HCT116 (cell line): Measurements from ENCODE around the gene KDM5C. TPM values are rescaled to one million over a fixed set of nuclear protein-coding genes. Genes with fewer than 3 reads are reported as not detected.

Experiments used
- ATAC-seq: fragments of 200-7000 bp; cut with Tn5 transposase; 2 replicates; pipeline ENCODE4 v1.9.1; 2020; ENCODE audit warnings: mild to moderate bottlenecking, moderate library complexity
- BruUV-seq: library from RNA; stranded (reverse); fragments of 400-500 nt; replicated peaks from 2 replicates; lab custom pipeline; 2021; lab: Mats Ljungman, UMichigan
- CTCF ChIA-PET: fragments of 300-600 bp; sonication (Branson Sonifier 250); formaldehyde crosslinking; loops from one replicate; lab custom pipeline; 2021; ENCODE audit warnings: antibody characterized with exemption; lab: Charles Lee
- POLR2A ChIA-PET: fragments of 300-600, 350-600 bp; sonication (Branson Sonifier 250); formaldehyde crosslinking; loops from one replicate; lab custom pipeline; 2021; ENCODE audit warnings: antibody characterized with exemption; lab: Charles Lee
- RAD21 ChIA-PET, 2 experiments: fragments of 300-600 bp; sonication (Branson Sonifier 250); formaldehyde crosslinking; loops; one replicate each; lab custom pipeline; 2023; ENCODE audit warnings: low total read pairs in 2 of 2; ENCODE audit not compliant: uncharacterized antibody in 2 of 2, unreplicated experiment in 2 of 2, low non-redundant PET in 1 of 2; lab: Charles Lee
- DNase-seq: peaks from one replicate; pipeline ENCODE4 v3.0.0-alpha.2; 2010; ENCODE audit warnings: low read depth, low spot score
- H2AFZ ChIP-seq: fragments of 200-600 bp; shearing (Covaris generic), sonication (generic); 2 replicates; pipeline ENCODE4 v1.6.1; 2017; ENCODE audit warnings: low read depth, mixed run types, mixed read lengths, antibody characterized with exemption, low read length; ENCODE audit not compliant: poor library complexity, severe bottlenecking
- H3K27ac ChIP-seq: 2 replicates; pipeline ENCODE4 v1.5.1; 2012; ENCODE audit warnings: low read depth, low read length
- H3K27me3 ChIP-seq: fragments of 200-600 bp; sonication (generic); 2 replicates; pipeline ENCODE4 v1.6.1; 2016; ENCODE audit warnings: mixed run types, low read length, mixed read lengths; ENCODE audit not compliant: insufficient read depth
- H3K36me3 ChIP-seq, 2 experiments: fragments of 200-500 bp in 1 of 2; fragments of 200-600 bp in 1 of 2; sonication (Bioruptor generic) in 1 of 2; sonication (generic) in 1 of 2; 2 replicates each; pipeline versions ENCODE4 v1.5.1 to v1.6.1; 2014 to 2016; ENCODE audit warnings: low read length in 2 of 2, inconsistent platforms in 1 of 2, mixed read lengths in 1 of 2, mixed run types in 1 of 2; ENCODE audit not compliant: insufficient read depth in 2 of 2, control insufficient read depth in 1 of 2
- H3K4me1 ChIP-seq, 2 experiments: fragments of 200-600 bp in 1 of 2; sonication (generic) in 1 of 2; 2 replicates each; pipeline versions ENCODE4 v1.5.1 to v1.6.1; 2012 to 2017; ENCODE audit warnings: low read length in 2 of 2, inconsistent platforms in 1 of 2, mild to moderate bottlenecking in 1 of 2, mixed read lengths in 1 of 2, mixed run types in 1 of 2, moderate library complexity in 1 of 2; ENCODE audit not compliant: insufficient read depth in 2 of 2, control insufficient read depth in 1 of 2
- H3K4me2 ChIP-seq: fragments of 200-600 bp; sonication (generic); 2 replicates; pipeline ENCODE4 v1.6.1; 2017; ENCODE audit warnings: mixed run types, low read length, mixed read lengths
- H3K4me3 ChIP-seq, 2 experiments: fragments of 200-600 bp in 1 of 2; sonication (generic) in 1 of 2; replicated peaks in 1 of 2; 2 replicates each; pipeline ENCODE4 v1.5.1; 2011 to 2016; ENCODE audit warnings: low read length in 2 of 2, control low read depth in 1 of 2, low read depth in 1 of 2, mild to moderate bottlenecking in 1 of 2, mixed read lengths in 1 of 2, mixed run types in 1 of 2
- H3K79me2 ChIP-seq: fragments of 200-600 bp; sonication (generic); 2 replicates; pipeline ENCODE4 v1.6.1; 2017; ENCODE audit warnings: mild to moderate bottlenecking, mixed run types, low read length, moderate library complexity, mixed read lengths; ENCODE audit not compliant: insufficient read depth
- H3K9ac ChIP-seq: fragments of 200-600 bp; sonication (generic); 2 replicates; pipeline ENCODE4 v1.6.1; 2016; ENCODE audit warnings: low read length, mixed read lengths
- H3K9me2 ChIP-seq: fragments of 200-600 bp; sonication (generic), shearing (Covaris generic); 2 replicates; pipeline ENCODE4 v1.6.1; 2017; ENCODE audit warnings: mixed run types, mild to moderate bottlenecking, moderate library complexity; ENCODE audit not compliant: insufficient read depth
- H3K9me3 ChIP-seq, 2 experiments: fragments of 200-500 bp in 1 of 2; fragments of 200-600 bp in 1 of 2; sonication (Bioruptor generic) in 1 of 2; sonication (generic) in 1 of 2; 2 replicates each; pipeline ENCODE4 v1.6.1; 2014 to 2017; ENCODE audit warnings: low read length in 2 of 2, mixed read lengths in 2 of 2, inconsistent platforms in 1 of 2, low read depth in 1 of 2, mild to moderate bottlenecking in 1 of 2, mixed run types in 1 of 2, moderate library complexity in 1 of 2; ENCODE audit not compliant: control insufficient read depth in 1 of 2, insufficient read depth in 1 of 2
- H4K20me1 ChIP-seq: fragments of 200-600 bp; sonication (generic), shearing (Covaris generic); 2 replicates; pipeline ENCODE4 v1.6.1; 2017; ENCODE audit warnings: mixed run types, mild to moderate bottlenecking, moderate library complexity; ENCODE audit not compliant: insufficient read depth
- CBX3 ChIP-seq: IDR thresholded peaks from 2 replicates; pipeline ENCODE4 v1.6.1; 2012; ENCODE audit warnings: low read depth
- CEBPB ChIP-seq: IDR thresholded peaks from 2 replicates; pipeline ENCODE4 v1.6.1; 2012; ENCODE audit warnings: low read depth
- EGR1 ChIP-seq: IDR thresholded peaks from 2 replicates; pipeline ENCODE4 v1.6.1; 2012; ENCODE audit warnings: low read depth
- ELF1 ChIP-seq: IDR thresholded peaks from 2 replicates; pipeline ENCODE4 v1.6.1; 2012; ENCODE audit warnings: low read depth, borderline replicate concordance
- FOSL1 ChIP-seq: IDR thresholded peaks from 2 replicates; pipeline ENCODE4 v1.6.1; 2012; ENCODE audit warnings: low read depth
- JUND ChIP-seq: IDR thresholded peaks from 2 replicates; pipeline ENCODE4 v1.6.1; 2012
- POLR2A ChIP-seq: IDR thresholded peaks from 2 replicates; pipeline ENCODE4 v1.7.0; 2011; ENCODE audit warnings: borderline replicate concordance; ENCODE audit not compliant: insufficient read depth, insufficient read length; ENCODE audit errors: extremely low read depth
- POLR2AphosphoS5 ChIP-seq: IDR thresholded peaks from 2 replicates; pipeline ENCODE4 v1.6.1; 2011; ENCODE audit warnings: mild to moderate bottlenecking, low read depth, low read length, moderate library complexity
- RAD21 ChIP-seq: IDR thresholded peaks from 2 replicates; pipeline ENCODE4 v1.6.1; 2012; ENCODE audit warnings: low read depth, mild to moderate bottlenecking
- SIN3A ChIP-seq: IDR thresholded peaks from 2 replicates; pipeline ENCODE4 v1.6.1; 2012; ENCODE audit warnings: low read depth
- SRF ChIP-seq: IDR thresholded peaks from 2 replicates; pipeline ENCODE4 v1.6.1; 2012; ENCODE audit warnings: low read depth
- YY1 ChIP-seq: IDR thresholded peaks from 2 replicates; pipeline ENCODE4 v1.6.1; 2011; ENCODE audit warnings: low read length, low read depth, moderate library complexity, mild to moderate bottlenecking; ENCODE audit not compliant: insufficient replicate concordance; ENCODE audit errors: extremely low read depth
- ZNF274 ChIP-seq: fragments of 200-500 bp; sonication (Bioruptor generic); IDR thresholded peaks from 2 replicates; pipeline ENCODE4 v1.6.1; 2014; ENCODE audit warnings: mild to moderate bottlenecking, low read depth, low read length, inconsistent platforms
- intact Hi-C: fragments of 100-400 bp; cut with micrococcal nuclease; formaldehyde crosslinking; loops from 2 replicates; pipeline ENCODE4 v1.10.0; 2022
- total RNA-seq: library from RNA; stranded (reverse); gene quantifications from one replicate; pipeline ENCODE4 v1.2.1, GENCODE V29; 2021; ENCODE audit not compliant: unreplicated experiment
- TF ChIP-seq, protein P1 (sequence below), 3 experiments: fragments of 200-600 bp in 1 of 3; sonication (generic) in 1 of 3; IDR thresholded peaks in 2 of 3; conservative IDR thresholded peaks in 1 of 3; 2 replicates each; pipeline ENCODE4 v1.5.1; 2012 to 2017; ENCODE audit warnings: low read depth in 2 of 3, low read length in 2 of 3, antibody characterized with exemption in 1 of 3, borderline replicate concordance in 1 of 3, control low read depth in 1 of 3, mild to moderate bottlenecking in 1 of 3, mixed read lengths in 1 of 3, mixed run types in 1 of 3, moderate library complexity in 1 of 3; ENCODE audit not compliant: insufficient read depth in 1 of 3
- TF ChIP-seq, protein P2 (sequence below): IDR thresholded peaks from 2 replicates; pipeline ENCODE4 v1.6.1; 2012; ENCODE audit warnings: low read depth
- TF ChIP-seq, protein P3 (sequence below): IDR thresholded peaks from 2 replicates; pipeline ENCODE4 v1.6.1; 2012

Gene KDM5C
- total RNA-seq, 1 experiment from 2014 or later: 72.9 TPM

DNA sequence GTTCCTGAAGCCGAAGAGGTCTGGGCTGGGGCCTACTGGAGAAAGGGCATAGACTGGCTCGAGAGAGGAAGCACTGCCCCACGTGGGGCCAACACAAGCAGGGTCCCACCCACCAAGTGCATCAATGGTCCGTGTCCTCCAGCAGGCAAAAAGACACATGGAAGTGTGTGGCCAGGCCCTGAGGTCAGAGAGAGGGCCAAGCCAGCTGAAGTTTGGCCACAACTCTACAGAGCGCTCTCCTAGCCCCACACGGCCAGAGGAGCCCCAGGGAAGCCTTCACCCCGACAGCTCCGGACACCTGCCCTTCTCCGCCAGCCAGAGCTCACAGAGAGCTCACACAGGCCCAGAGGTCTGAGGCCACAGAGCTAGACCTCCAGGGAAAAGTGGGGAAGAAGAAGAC, 8.5 kb upstream of the KDM5C start:
- ChIA-PET CTCF (no interaction called here), RAD21 (no interaction called here), POLR2A (no interaction called here)
- DNase-seq (no peak), ATAC-seq (no peak)
- Histone ChIP-seq H3K79me2 (no peaks in the 10 kb centered on the region), H3K4me3 (no peak overlapping the region), H3K27me3 (no peaks in the 10 kb centered on the region), H3K4me1 (no peaks in the 10 kb centered on the region), H2AFZ (no peak overlapping the region), H3K9me2 (no peaks in the 10 kb centered on the region), H3K36me3 (no peaks in the 10 kb centered on the region), H3K27ac (no peak overlapping the region), H4K20me1 (no peaks in the 10 kb centered on the region), H3K9me3 (no peaks in the 10 kb centered on the region), H3K4me2 (no peak overlapping the region), H3K9ac (no peak overlapping the region)
- intact Hi-C loops: no loop called here
- BruUV-seq: TSS peak; percentile 44
- TF ChIP-seq POLR2AphosphoS5 (no peak), FOSL1 (no peak), CEBPB (no peak), ELF1 (no peak), JUND (no peak), CBX3 (no peak)

GRCh38 chrX:53230116-53230515, 5.1 kb upstream of the KDM5C start:
- H3K4me3 ChIP-seq: no peak overlapping the region
- H3K36me3 ChIP-seq: no peaks in the 10 kb centered on the region
- H3K4me1 ChIP-seq: no peaks in the 10 kb centered on the region; a peak in 1 of 4 replicates
- no peak overlapping the region for H2AFZ ChIP-seq
- H3K27me3 ChIP-seq: no peaks in the 10 kb centered on the region
- no peak overlapping the region for H3K9ac ChIP-seq
- no peaks in the 10 kb centered on the region for H3K79me2 ChIP-seq
- H3K9me3 ChIP-seq: no peaks in the 10 kb centered on the region
- no peak overlapping the region for H3K4me2 ChIP-seq
- RAD21 ChIA-PET: no interaction called here
- CTCF ChIA-PET: no interaction called here
- no peak for ATAC-seq
- no TSS peak for BruUV-seq
- no peak for DNase-seq
- POLR2A ChIA-PET: no interaction called here
- intact Hi-C loops: no loop called here
- H4K20me1 ChIP-seq: no peaks in the 10 kb centered on the region
- no peaks in the 10 kb centered on the region for H3K9me2 ChIP-seq
- no peak overlapping the region for H3K27ac ChIP-seq
- TF ChIP-seq, protein P1, sequence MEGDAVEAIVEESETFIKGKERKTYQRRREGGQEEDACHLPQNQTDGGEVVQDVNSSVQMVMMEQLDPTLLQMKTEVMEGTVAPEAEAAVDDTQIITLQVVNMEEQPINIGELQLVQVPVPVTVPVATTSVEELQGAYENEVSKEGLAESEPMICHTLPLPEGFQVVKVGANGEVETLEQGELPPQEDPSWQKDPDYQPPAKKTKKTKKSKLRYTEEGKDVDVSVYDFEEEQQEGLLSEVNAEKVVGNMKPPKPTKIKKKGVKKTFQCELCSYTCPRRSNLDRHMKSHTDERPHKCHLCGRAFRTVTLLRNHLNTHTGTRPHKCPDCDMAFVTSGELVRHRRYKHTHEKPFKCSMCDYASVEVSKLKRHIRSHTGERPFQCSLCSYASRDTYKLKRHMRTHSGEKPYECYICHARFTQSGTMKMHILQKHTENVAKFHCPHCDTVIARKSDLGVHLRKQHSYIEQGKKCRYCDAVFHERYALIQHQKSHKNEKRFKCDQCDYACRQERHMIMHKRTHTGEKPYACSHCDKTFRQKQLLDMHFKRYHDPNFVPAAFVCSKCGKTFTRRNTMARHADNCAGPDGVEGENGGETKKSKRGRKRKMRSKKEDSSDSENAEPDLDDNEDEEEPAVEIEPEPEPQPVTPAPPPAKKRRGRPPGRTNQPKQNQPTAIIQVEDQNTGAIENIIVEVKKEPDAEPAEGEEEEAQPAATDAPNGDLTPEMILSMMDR (IDR thresholded peaks at IDR 0.05 in 2 of 3, conservative IDR thresholded peaks at IDR 0.05 in 1 of 3; ENCODE audit: borderline replicate concordance in 1 of 3, insufficient read depth in 1 of 3, low read depth in 2 of 3, low read length in 2 of 3): no peak
- no peak for TF ChIP-seq SRF
- TF ChIP-seq POLR2A: no peak
- no peak for TF ChIP-seq RAD21
- TF ChIP-seq ZNF274: no peak
- TF ChIP-seq POLR2AphosphoS5: no peak
- no peak for TF ChIP-seq ELF1
- no peak for TF ChIP-seq CEBPB
- TF ChIP-seq, protein P2, sequence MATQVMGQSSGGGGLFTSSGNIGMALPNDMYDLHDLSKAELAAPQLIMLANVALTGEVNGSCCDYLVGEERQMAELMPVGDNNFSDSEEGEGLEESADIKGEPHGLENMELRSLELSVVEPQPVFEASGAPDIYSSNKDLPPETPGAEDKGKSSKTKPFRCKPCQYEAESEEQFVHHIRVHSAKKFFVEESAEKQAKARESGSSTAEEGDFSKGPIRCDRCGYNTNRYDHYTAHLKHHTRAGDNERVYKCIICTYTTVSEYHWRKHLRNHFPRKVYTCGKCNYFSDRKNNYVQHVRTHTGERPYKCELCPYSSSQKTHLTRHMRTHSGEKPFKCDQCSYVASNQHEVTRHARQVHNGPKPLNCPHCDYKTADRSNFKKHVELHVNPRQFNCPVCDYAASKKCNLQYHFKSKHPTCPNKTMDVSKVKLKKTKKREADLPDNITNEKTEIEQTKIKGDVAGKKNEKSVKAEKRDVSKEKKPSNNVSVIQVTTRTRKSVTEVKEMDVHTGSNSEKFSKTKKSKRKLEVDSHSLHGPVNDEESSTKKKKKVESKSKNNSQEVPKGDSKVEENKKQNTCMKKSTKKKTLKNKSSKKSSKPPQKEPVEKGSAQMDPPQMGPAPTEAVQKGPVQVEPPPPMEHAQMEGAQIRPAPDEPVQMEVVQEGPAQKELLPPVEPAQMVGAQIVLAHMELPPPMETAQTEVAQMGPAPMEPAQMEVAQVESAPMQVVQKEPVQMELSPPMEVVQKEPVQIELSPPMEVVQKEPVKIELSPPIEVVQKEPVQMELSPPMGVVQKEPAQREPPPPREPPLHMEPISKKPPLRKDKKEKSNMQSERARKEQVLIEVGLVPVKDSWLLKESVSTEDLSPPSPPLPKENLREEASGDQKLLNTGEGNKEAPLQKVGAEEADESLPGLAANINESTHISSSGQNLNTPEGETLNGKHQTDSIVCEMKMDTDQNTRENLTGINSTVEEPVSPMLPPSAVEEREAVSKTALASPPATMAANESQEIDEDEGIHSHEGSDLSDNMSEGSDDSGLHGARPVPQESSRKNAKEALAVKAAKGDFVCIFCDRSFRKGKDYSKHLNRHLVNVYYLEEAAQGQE: no peak
- TF ChIP-seq EGR1: no peak
- TF ChIP-seq, protein P3, sequence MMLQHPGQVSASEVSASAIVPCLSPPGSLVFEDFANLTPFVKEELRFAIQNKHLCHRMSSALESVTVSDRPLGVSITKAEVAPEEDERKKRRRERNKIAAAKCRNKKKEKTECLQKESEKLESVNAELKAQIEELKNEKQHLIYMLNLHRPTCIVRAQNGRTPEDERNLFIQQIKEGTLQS: no peak
- no peak for TF ChIP-seq SIN3A
- no peak for TF ChIP-seq YY1
